HG02588 (cell line): ENCODE measurements around the gene CTPS2.
"Not testable (repeated sequence)": the region's sequence is repeated elsewhere in the genome, so short reads cannot be mapped to it uniquely, and the experiment has no call there.

Experiments
- ATAC-seq: cut with Tn5 transposase; IDR thresholded peaks from one replicate; pipeline ENCODE4 v1.9.1; 2021; ENCODE audit warnings: mild to moderate bottlenecking, moderate library complexity; ENCODE audit not compliant: unreplicated experiment

CTPS2 gene

GRCh38 chrX:16659321-16659720 is 53.1 kb downstream of the CTPS2 start:
- no peak for ATAC-seq

- ATAC-seq = no peak
Observed at GRCh38 chrX:16658284-16658683, 54.2 kb downstream of the CTPS2 start.

- no peak for ATAC-seq
Observed at GRCh38 chrX:16654093-16654492, 58.4 kb downstream of the CTPS2 start.

GRCh38 chrX:16653424-16653823 is 59.0 kb downstream of the CTPS2 start:
- no peak for ATAC-seq

- ATAC-seq = no peak
Observed at GRCh38 chrX:16651391-16652024, 61.0 kb downstream of the CTPS2 start.

GRCh38 chrX:16649858-16650257 is 62.6 kb downstream of the CTPS2 start, which contains the start of gene S100G:
TSS of gene S100G (plus strand) at chrX:16650158. CDS start at chrX:16651007, 849 bp downstream.
- no peak for ATAC-seq

- ATAC-seq = no peak
Observed at GRCh38 chrX:16646366-16647138, 65.9 kb downstream of the CTPS2 start.

- ATAC-seq = no peak
Observed at GRCh38 chrX:16643176-16643575, 69.3 kb downstream of the CTPS2 start.

- ATAC-seq = no peak
Observed at GRCh38 chrX:16640823-16641222, 71.6 kb downstream of the CTPS2 start.

GRCh38 chrX:16639966-16640365 is 72.5 kb downstream of the CTPS2 start:
- no peak for ATAC-seq

- no peak for ATAC-seq
Observed at GRCh38 chrX:16638533-16638932, 73.9 kb downstream of the CTPS2 start.

- ATAC-seq = no peak
Observed at GRCh38 chrX:16635596-16635995, 76.9 kb downstream of the CTPS2 start.

- ATAC-seq = no peak
Observed at GRCh38 chrX:16635040-16635439, 77.4 kb downstream of the CTPS2 start.

- ATAC-seq = no peak
Observed at GRCh38 chrX:16633754-16634153, 78.7 kb downstream of the CTPS2 start.

GRCh38 chrX:16629909-16630308 is 82.6 kb downstream of the CTPS2 start:
- no peak for ATAC-seq

- ATAC-seq = no peak
Observed at GRCh38 chrX:16628946-16629595, 83.4 kb downstream of the CTPS2 start.

GRCh38 chrX:16628511-16628910 is 84.0 kb downstream of the CTPS2 start:
- not testable (repeated sequence) for ATAC-seq

- ATAC-seq = no peak
Observed at GRCh38 chrX:16619024-16619423, 93.4 kb downstream of the CTPS2 start.

- no peak for ATAC-seq
Observed at GRCh38 chrX:16618422-16618821, 94.0 kb downstream of the CTPS2 start.

GRCh38 chrX:16617382-16617781 is 95.1 kb downstream of the CTPS2 start:
- no peak for ATAC-seq

GRCh38 chrX:16612257-16612897 is 100.1 kb downstream of the CTPS2 start:
- ATAC-seq = no peak
